ENCODE measurements around the gene MTTP.

Gene MTTP

GRCh38 chr4:99633772-99634171, 59.1 kb downstream of the MTTP start:
- H3K36me3 ChIP-seq (ENCODE audit: low read length) = no peaks in the 10 kb centered on the region
- no peaks in the 10 kb centered on the region for H4K20me1 ChIP-seq (ENCODE audit: low read depth, low read length)
- no peaks in the 10 kb centered on the region for H3K27me3 ChIP-seq (ENCODE audit: low read length)
- H3K9me3 ChIP-seq (ENCODE audit: insufficient read depth, low read length) = no peaks in the 10 kb centered on the region
- no peak overlapping the region for H3K4me2 ChIP-seq (ENCODE audit: low read depth, low read length, poor library complexity, severe bottlenecking)
- no peaks in the 10 kb centered on the region for H3K79me2 ChIP-seq (ENCODE audit: insufficient read depth, low read length)
- H3K27ac ChIP-seq (ENCODE audit: low read depth, low read length) = no peak overlapping the region
- TF ChIP-seq EZH2phosphoT487 (conservative IDR thresholded peaks at IDR 0.05; ENCODE audit: low read length) (no peak), CTCF (IDR thresholded peaks at IDR 0.05; ENCODE audit: insufficient read depth, low read length, poor library complexity, severe bottlenecking) (no peak)
- no peaks in the 10 kb centered on the region for H3K9me2 ChIP-seq (replicated peaks; ENCODE audit: insufficient read depth, low read length)
- no peaks in the 10 kb centered on the region for H3F3A ChIP-seq (ENCODE audit: insufficient read depth)
- no peak overlapping the region for H3K4me3 ChIP-seq (ENCODE audit: insufficient read depth, low read length, poor library complexity, severe bottlenecking)
- H2AFZ ChIP-seq (ENCODE audit: low read depth, low read length, severe bottlenecking) = no peak overlapping the region
- H3K9ac ChIP-seq (ENCODE audit: low read length) = no peak overlapping the region

- H3K9ac ChIP-seq (ENCODE audit: low read length) = no peak overlapping the region
- no peak overlapping the region for H3K27ac ChIP-seq (ENCODE audit: low read depth, low read length)
- no peak overlapping the region for H3K4me2 ChIP-seq (ENCODE audit: low read depth, low read length, poor library complexity, severe bottlenecking)
- no peaks in the 10 kb centered on the region for H3K9me3 ChIP-seq (ENCODE audit: insufficient read depth, low read length)
- H3K36me3 ChIP-seq (ENCODE audit: low read length) = no peaks in the 10 kb centered on the region
- H3K79me2 ChIP-seq (ENCODE audit: insufficient read depth, low read length) = no peaks in the 10 kb centered on the region
- H3K4me3 ChIP-seq (ENCODE audit: insufficient read depth, low read length, poor library complexity, severe bottlenecking) = no peak overlapping the region
- H3K9me2 ChIP-seq (replicated peaks; ENCODE audit: insufficient read depth, low read length) = no peaks in the 10 kb centered on the region
- TF ChIP-seq EZH2phosphoT487 (conservative IDR thresholded peaks at IDR 0.05; ENCODE audit: low read length) (no peak), CTCF (IDR thresholded peaks at IDR 0.05; ENCODE audit: insufficient read depth, low read length, poor library complexity, severe bottlenecking) (no peak)
- no peaks in the 10 kb centered on the region for H3F3A ChIP-seq (ENCODE audit: insufficient read depth)
- H2AFZ ChIP-seq (ENCODE audit: low read depth, low read length, severe bottlenecking) = no peak overlapping the region
- no peaks in the 10 kb centered on the region for H3K27me3 ChIP-seq (ENCODE audit: low read length)
- no peaks in the 10 kb centered on the region for H4K20me1 ChIP-seq (ENCODE audit: low read depth, low read length)
These were observed 60.2 kb downstream of the MTTP start for GRCh38 chr4:99634742-99635360.

GRCh38 chr4:99635601-99636000, 61.0 kb downstream of the MTTP start:
- Histone ChIP-seq H3K9me3 (ENCODE audit: insufficient read depth, low read length) (no peaks in the 10 kb centered on the region), H3K4me2 (ENCODE audit: low read depth, low read length, poor library complexity, severe bottlenecking) (no peak overlapping the region), H2AFZ (ENCODE audit: low read depth, low read length, severe bottlenecking) (no peak overlapping the region), H3F3A (ENCODE audit: insufficient read depth) (no peaks in the 10 kb centered on the region), H3K4me3 (ENCODE audit: insufficient read depth, low read length, poor library complexity, severe bottlenecking) (no peak overlapping the region), H3K27ac (ENCODE audit: low read depth, low read length) (no peak overlapping the region), H3K9me2 (replicated peaks; ENCODE audit: insufficient read depth, low read length) (no peaks in the 10 kb centered on the region), H3K36me3 (ENCODE audit: low read length) (no peaks in the 10 kb centered on the region), H3K27me3 (ENCODE audit: low read length) (no peaks in the 10 kb centered on the region), H3K79me2 (ENCODE audit: insufficient read depth, low read length) (no peaks in the 10 kb centered on the region), H3K9ac (ENCODE audit: low read length) (no peak overlapping the region), H4K20me1 (ENCODE audit: low read depth, low read length) (no peaks in the 10 kb centered on the region)
- TF ChIP-seq EZH2phosphoT487 (conservative IDR thresholded peaks at IDR 0.05; ENCODE audit: low read length) (no peak), CTCF (IDR thresholded peaks at IDR 0.05; ENCODE audit: insufficient read depth, low read length, poor library complexity, severe bottlenecking) (no peak)

Data from SU-DHL-6 (cell line).